Frontal cortex (tissue), 4 donors: ENCODE data around the gene MZT2B. TPM values are rescaled to one million over a fixed set of nuclear protein-coding genes. Genes with fewer than 3 reads are reported as not detected.
"Not testable (repeated sequence)": the region's sequence is repeated elsewhere in the genome, so short reads cannot be mapped to it uniquely, and the experiment has no call there.

ENCODE experiments used
- DNase-seq, 2 donors: peaks; one replicate each; pipeline ENCODE4 v3.0.0; 2012; ENCODE audit warnings: low spot score in 2 of 2
- FAIRE-seq: peaks from 2 replicates; lab custom pipeline; 2012; peaks lifted over from hg19 to GRCh38; lab: Jason Lieb, UNC
- total RNA-seq: library from RNA; depleted of rRNA; stranded (reverse); fragments of >200 nt; gene quantifications from one replicate; pipeline ENCODE4 v1.2.3, GENCODE V29; 2014
- donor health status: control.
- donor health status: control.
- donor health status: control.

MZT2B gene
- total RNA-seq, 1 donor from 2014 or later = 92.9 TPM

DNA sequence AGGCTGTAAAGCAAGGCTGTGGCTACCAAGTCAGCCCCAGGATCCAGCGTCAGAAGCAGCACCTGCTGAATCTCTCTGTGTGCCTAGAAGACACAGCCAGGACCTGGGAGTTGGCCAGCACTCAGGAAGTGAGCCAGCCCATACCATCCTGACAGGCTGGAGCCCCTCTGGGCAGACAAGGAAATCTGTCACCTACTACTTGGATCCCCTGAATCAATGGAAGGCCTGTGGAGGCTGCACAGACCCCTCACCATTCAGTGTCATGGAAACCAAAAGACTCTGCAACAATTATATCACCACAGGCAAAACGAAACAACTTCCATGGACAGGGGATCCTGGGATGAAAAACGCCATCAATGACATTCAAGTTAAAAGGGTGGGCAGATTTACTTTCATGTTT, 15.5 kb upstream of the MZT2B start:
- not testable (repeated sequence) for DNase-seq, FAIRE-seq

DNA sequence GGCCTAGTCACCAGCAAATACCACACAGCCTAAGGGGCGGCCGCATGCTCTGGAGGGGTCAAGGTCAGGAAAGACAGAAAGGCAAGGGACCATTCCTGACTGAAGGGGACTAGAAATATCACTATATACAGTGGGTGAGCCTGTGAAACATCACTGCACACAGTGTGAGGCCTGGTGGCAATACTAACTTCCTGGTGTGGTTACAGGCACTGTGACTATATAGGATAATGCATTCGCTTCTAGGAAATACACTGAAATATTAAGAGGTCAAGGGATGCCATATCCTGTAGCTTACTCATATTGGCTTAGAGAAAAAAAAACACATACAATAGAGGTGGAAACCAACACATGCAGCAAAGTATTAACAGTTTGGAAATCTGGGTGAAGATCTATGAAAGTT, 12.9 kb upstream of the MZT2B start:
- not testable (repeated sequence) for DNase-seq

DNA sequence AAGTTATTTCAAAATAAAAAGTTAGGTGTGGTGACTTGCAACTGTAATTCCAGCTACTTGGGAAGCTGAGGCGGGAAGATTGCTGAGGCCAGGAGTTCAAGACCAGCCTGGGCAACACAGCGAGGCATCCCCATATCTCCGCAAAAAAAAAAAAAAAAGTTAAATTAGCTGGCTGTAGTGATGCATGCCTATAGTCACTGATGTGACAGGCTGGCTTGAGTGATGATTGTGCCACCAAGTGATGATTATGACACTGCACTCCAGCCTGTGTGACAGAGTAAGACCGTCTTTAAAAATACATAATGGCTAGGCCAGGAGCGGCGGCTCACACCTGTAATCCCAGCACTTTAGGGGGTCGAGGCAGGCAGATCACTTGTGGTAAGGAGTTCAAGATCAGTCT, 12.2 kb upstream of the MZT2B start:
- DNase-seq (no peak), FAIRE-seq (no peak)

More for the DNA sequence above, 12.9 kb upstream of the MZT2B start:
- not testable (repeated sequence) for FAIRE-seq

DNA sequence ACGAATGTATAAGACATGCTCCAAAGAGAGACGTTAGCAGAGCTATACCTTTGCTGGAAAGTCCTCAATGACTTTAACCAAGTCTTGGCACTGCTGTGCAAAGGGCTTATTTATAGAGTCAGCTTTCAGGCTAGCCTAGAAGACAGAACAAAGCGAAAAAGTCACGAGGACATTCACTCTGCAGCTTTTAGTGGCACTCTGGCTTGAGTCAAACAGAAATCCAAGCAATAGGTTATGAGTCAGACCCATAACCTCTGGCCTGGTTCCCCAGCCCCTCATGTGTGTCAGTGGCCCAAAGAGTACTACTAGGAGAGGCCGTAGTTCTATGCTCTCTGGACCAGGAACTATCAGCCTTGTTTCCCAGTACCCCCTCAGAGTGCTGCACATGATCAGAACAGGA, 7.2 kb upstream of the MZT2B start:
- FAIRE-seq, DNase-seq: not testable (repeated sequence)

DNA sequence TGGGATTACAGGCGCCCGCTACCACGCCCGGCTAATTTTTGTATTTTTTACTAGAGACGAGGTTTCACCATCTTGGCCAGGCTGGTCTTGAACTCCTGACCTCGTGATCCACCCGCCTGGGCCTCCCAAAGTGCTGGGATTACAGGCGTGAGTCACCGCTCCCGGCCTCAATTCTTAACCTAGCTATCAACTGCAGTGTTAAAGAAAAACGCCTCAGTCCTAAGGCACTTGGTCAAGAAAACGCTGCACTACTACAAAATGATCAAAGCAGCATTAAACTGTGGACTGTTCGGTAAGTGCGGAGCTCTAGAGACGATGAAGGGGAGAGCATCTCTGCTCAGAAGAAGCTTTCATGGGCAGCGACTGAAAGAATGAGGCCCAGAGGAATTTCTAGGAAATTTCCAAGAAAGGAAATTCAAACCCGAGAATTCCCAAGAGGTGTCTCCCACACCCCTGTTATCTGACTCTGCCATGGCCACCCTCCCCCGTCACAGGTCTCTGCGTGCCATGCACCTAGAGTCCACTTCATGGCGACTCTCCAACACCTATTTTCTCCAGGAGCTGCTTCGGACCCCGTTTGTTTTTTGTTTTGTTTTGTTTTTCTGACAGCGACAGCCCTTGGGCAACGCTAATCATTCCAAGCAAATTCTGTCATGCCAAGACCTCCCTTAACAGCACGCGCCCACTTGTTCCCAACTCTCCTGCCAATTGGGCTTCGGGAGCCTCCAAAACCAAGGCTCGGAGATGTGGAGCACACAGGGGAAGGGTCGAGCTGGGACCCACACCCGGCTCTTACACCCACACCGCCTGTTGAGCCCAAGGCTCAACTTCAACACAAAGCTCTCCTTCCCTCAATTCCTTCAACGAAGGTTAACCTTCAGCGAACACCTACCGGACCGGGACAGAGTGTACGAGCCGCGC, 1.4 kb upstream of the MZT2B start:
- FAIRE-seq, DNase-seq: not testable (repeated sequence)

DNA sequence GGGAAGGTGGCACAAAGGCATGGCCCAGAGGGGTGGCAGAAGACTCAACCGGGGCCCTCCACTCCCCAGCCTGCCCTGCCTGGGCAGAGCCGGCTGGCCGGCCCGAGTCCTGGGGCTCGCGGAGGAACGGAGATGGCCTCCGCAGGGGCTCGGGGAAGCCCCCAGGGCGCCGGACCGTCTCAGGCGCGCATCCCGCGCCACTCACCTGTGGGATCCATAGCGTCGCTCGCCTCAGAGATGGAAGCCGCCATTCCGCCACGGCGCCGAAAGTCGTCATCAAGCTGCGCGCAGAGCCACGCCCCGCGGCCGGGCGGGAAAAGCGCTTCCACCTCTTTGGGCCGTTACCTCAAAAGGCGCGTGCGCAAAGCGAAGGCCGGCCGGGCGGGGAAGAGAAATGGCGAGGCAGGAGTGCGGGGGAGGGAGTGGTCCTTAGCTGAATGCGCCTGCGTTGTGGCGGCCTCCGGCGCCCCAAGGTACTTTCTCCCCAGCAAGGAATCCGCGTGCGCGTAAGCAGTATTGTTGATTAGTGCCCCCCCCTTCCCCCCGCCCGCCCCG, 660 bp upstream of the MZT2B start, which contains the start of gene SMPD4:
Gene SMPD4 (minus strand): TSS at position 278 of the 555 bp plus-strand sequence. CDS start 5,010 bp downstream, outside the sequence.
- DNase-seq = peak; percentile 86 to 89
- FAIRE-seq = no peak

DNA sequence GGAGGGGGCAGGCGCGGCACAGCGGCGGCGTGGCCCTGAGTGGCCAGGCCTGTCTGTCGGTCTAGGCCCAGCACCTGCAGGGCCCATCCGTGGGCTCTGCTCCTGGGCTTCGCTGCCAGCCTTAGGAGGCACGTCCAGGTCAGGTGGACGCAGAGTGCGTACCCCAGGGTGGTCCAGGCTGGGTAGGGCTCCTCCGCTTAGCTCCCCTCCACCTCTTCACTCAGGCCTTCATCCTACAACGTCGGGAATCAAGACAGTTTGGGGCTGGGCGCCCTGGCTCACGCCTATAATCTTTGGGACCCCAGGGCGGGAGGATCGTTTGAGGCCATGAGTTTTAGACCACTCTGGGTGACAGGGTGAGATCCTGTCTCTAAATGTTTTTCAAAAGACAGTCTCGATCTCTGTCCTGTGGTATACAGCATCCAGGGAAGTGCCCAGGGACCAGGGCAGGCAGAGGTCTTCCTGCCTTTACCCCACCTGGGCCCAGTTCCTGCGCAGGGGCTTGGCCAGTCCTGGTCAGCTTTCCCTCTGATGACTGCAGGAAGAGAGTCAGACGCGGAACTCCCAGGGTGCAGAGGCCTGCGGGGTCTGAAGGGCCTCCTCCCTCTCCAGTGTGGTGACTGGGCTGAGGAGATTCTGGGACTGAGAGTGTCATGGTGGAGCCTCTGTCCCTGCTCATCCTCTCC, 907 bp downstream of the MZT2B start:
- not testable (repeated sequence) for DNase-seq, FAIRE-seq

DNA sequence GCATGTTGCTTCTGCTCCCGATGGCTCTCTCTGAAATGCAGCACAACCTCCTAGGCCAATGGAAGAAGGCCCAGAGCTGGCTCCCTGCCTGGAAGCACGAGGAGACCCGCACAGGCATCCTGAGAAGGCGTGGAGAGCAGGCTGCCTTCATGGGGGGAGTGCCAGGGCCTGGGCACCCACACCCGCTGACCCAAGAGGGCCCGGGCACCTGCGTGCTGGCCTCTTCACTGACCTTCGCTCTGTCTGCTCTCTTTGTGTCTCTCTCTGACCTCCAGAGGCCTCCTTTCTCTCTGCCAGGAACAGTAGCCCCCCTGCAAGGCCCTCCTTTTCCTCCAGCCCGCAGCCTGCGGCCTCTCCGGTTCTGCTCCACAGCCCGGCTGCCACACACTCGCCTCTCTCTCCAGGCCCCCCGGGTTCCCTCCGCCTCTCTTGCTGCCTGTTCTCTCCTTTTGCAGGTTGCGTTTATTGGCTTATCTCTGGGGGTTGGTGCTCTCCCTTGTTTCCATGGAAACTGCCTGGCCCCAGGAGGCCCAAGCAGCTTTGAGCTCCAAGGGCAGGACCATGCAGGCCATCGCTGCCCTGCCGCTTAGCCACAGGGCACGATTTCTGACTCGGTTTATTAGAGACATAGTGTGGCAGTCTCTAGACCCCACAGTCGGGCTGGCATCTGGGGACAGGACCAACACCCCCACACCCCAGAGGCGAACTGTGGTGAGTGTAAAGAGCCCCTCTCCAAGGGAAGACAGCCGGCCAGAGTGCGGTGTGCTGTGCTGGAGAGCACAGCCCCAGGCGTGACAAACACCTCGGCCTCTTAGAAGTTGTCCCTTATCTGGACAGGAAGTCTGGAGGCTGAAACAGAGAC, 1.7 kb downstream of the MZT2B start:
- DNase-seq = no peak
- no peak for FAIRE-seq

DNA sequence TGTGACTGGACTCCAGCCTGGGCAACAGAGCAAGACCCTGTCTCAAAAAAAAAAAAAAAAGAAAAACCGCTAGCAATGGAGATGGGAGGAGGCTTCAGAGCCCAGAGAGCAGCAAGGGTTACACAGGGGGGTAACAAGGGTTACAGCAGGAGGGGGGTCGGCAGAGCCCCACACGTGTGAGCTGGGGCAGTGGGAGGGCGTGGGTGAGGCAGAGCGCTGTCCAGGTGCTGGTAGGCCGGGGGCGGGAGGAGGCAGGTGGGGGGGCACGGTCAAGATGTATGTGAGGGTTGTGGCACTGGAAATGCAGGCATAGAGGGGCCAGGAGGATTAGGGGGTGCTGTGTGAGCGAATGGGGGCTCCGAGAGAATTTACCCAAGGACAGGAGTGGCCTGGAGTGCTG, 3.4 kb downstream of the MZT2B start:
- no peak for FAIRE-seq
- no peak for DNase-seq

DNA sequence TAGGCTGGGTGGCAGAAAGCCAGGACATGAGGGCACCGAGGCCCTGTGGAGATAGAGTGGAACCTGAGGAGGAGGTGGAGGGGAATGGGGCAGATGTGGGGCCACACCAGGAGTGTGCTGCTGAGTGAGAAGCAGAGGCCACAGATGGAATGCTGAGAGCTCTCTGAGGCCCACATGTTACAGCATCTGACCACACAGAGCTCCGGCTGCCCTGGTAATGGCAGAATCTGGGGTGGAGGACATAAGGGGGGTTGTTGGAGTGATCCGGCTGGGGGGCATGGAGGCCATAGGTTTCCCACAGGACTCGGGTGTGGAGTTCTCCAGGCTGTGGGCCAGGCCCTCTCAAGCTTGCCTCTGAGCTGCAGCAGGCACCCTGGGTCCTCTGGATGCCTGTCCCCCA, 3.8 kb downstream of the MZT2B start:
- DNase-seq = no peak
- no peak for FAIRE-seq

DNA sequence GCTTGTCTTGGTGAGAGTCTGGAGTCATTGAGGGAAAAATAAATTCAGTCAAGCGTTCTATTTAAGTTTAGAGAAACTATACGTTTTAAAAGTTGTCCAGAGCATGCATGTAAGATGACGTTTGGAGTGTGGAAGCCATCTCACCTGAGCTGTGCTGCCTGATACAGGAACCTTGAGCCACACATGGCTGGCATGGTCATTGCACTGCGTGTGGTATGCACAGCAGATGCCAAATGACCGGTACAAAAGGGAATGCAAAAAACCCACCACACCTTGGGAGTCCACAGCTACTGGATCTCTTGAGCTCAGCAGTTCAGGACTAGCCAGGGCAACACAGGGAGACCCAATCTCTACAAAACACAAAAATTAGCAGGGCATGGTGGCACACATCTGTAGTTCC, 4.3 kb downstream of the MZT2B start:
- DNase-seq (no peak), FAIRE-seq (no peak)

DNA sequence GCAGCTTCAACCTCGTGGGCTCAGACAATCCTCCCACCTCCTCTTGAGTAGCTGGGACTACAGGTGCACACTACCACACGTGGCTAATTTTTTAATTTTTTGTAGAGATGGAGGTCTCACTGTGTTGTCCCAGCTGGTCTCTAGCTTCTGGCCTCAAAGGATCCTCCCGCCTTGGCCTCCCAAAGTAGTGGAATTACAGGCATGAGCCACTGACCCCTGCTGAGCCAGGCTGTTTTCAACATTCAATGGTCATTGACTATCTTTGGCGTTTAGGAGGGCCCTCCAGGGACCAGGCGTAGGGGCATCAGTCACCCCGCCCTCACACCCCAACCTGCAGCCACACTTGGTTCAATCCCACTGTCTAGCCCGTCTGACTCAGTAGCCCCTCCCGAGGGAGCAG, 5.2 kb downstream of the MZT2B start:
- DNase-seq (no peak), FAIRE-seq (no peak)

DNA sequence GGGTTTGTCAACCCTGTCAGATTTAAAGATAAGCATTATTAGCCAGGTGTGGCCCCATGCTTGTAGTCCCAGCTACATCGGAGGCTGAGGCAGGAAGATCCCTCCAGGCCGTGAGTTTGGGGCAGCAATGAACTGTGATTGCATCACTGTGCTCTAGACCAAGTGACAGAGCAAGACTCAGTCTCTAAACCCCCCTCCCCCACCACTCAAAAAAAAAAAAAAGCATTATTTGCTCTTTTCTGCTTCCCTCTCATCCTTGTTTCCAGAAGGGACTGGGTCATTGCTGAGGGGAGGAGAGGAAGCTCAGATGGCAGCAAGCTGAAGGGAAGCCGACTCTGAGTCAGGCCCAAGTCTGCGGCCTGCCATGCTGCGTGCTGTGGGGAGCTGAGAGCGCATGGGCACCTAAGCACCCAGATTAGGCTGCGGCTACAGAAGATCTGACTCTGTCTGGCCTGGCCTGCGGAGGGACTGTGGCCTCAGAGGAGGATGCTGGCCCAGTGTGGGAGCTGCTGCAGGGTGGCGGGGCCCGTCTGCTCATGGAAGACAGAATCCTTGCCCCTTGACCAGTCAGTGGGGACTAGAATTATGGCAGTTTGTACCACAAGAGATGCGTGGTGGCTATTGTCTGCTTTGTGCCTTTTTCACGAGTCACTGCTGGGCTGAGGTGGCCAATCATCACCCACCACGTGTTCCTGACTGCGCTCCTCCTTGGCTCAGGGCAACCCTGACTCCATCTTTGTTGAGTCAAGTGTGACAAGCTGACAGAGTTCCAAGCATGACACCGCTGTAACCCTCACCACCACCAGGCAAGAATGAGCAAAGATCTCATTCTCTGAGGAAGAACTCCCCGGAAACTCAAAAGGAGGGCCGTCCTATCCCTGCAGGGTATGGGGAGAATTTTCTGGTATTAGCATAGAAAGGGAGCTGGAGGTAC, 6.1 kb downstream of the MZT2B start:
- not testable (repeated sequence) for DNase-seq, FAIRE-seq

DNA sequence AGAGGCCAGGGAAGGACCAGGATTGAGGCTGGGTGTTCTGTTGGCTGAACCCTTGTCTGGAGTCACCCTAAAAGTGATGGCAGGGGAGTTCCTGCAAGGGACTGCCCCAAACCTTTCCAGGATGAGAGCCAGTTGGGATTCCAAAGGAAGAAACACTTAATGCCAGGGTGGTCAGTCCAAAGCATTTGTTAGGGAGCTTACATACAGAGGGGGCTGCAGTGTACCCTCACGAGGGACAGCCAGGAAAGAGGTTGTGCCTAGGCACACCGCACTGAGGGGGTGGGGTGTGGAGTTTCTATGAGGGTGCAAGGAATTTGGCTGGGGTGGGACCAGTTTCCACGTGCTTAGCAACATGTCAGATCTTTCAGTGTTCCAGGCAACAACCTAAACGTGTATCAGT, 6.9 kb downstream of the MZT2B start:
- not testable (repeated sequence) for FAIRE-seq, DNase-seq

DNA sequence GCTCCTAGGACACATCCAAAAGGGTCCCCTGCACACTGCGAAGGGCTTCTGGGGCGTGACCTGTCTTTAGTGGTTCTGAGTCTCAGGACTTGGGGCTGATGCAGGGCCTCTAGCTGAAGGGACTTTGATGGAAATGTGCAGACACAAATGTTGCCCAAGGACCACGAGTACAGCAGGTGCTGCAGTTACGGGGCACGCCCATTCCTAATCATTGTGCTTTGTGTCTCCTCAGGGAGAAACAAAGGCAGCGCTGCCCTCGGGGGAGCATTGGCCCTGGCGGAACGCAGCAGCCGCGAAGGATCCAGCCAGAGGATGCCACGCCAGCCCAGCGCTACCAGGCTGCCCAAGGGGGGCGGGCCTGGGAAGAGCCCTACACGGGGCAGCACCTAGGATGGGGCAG, 8.2 kb downstream of the MZT2B start:
- FAIRE-seq (no peak), DNase-seq (no peak)

DNA sequence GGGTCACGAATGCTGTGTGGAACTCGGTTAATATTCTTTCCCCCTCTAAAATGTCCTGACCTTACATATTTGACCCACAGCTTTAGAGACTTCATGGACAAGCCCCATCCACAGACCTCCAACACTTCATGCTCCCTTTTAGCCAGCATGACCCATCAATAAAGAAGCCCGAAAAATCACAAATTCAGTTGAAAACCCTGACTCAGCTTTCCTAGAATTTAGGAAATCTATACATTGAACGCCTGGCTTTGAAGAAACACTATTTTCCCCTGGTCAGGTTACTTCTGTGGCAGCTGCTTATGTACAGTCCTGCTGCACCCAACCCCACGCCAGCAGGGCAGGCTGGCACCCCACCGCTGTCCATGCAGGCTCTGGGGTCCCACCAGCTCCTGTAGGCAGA, 9.3 kb downstream of the MZT2B start:
- FAIRE-seq, DNase-seq: not testable (repeated sequence)

DNA sequence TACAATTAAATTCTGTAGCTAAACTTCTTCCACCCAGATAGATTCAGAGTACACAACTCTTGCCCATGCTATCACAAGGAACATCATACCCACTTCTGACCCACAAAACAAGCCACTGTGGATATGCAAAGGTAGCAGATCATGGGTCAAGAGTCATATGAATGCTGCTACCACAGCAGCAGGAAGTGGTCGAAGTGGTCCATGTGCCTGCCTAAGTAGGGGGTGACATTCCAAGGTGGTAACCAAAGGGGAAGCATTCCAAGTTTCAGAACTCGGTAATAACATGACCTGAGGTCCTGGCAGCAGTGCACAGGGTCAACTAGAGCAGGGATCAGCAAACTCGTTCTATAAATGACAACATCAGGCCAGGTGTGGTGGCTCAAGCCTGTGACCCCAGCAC, 10.4 kb downstream of the MZT2B start:
- not testable (repeated sequence) for FAIRE-seq, DNase-seq

DNA sequence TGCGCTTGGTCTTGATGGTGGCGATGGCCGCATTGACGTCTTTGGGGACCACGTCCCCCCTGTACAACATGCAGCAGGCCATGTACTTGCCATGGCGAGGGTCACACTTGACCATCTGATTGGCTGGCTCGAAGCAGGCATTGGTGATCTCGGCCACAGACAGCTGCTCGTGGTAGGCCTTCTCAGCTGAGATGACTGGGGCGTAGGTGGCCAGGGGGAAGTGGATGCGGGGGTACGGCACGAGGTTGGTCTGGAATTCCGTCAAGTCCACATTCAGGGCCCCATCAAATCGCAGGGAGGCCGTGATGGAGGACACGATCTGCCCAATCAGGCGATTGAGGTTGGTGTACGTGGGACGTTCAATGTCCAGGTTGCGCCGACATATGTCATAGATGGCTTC, 11.8 kb downstream of the MZT2B start:
- DNase-seq, FAIRE-seq: not testable (repeated sequence)
